C4-2B (cell line): ENCODE measurements around the gene DGCR8.

Source experiments
- H3K27ac ChIP-seq: fragments of 450-650 bp; 2 replicates; pipeline ENCODE4 v1.5.1; 2017
- CTCF ChIP-seq: fragments of 450-650 bp; conservative IDR thresholded peaks from 2 replicates; pipeline ENCODE4 v1.5.1; 2017; ENCODE audit warnings: mild to moderate bottlenecking
- ZFX ChIP-seq: fragments of 450-650 bp; IDR thresholded peaks from 2 replicates; pipeline ENCODE4 v1.6.1; 2017

DGCR8 gene

GRCh38 chr22:20079745-20080444, at the start of gene DGCR8:
Gene DGCR8 (plus strand): TSS chr22:20080241. CDS start chr22:20085964, 5,723 bp downstream.
- peak within 1 kb of the TSS; percentile 92 for H3K27ac ChIP-seq
- TF ChIP-seq CTCF (no peak), ZFX (peak; percentile 97)

DNA sequence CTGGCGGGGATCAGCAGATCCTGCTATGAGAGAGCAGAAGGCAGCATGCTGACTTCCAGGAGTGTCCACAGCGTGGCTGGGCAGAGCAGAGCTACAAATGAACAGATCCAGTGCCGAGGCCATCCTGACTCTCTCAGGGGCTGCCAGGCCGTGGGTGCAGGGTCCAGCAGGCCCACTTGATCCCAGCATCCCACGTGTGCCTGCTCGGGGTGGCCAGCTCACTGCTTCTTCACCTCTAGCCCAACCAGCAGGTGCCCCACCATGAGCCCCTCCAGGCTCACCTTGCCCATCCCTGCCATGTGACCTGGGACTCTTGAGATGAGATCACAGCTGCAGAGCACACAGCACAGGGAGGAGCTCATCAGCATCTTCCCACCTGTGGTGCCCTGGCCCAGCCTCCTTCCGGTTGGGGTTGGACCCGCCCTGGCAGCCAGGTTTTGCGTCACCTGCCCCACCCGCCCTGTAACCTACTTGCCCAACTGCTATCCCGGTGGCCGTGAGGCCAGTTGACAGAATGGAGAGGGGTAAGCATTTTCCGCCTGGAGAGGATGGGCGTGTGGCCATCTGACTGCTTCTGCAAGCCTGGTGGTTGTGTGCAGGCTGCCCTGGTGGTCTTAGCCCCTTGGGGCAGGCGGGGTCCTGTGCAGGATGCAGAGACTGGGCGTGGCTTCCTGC, 48.2 kb upstream of the DGCR8 start:
- no peak for TF ChIP-seq ZFX
- TF ChIP-seq CTCF: no peak
- H3K27ac ChIP-seq: no peak overlapping the region

- TF ChIP-seq ZFX (no peak), CTCF (no peak)
- no peak overlapping the region for H3K27ac ChIP-seq
Observed at GRCh38 chr22:20032407-20032991, 47.5 kb upstream of the DGCR8 start.

GRCh38 chr22:20033045-20033706, 46.9 kb upstream of the DGCR8 start:
- TF ChIP-seq CTCF (no peak), ZFX (no peak)
- H3K27ac ChIP-seq: no peak overlapping the region

- TF ChIP-seq CTCF (no peak), ZFX (no peak)
- no peak overlapping the region for H3K27ac ChIP-seq
Observed at GRCh38 chr22:20034143-20034542, 45.9 kb upstream of the DGCR8 start.

- no peak overlapping the region for H3K27ac ChIP-seq
- no peak for TF ChIP-seq ZFX
- TF ChIP-seq CTCF: no peak
Observed at GRCh38 chr22:20035375-20036083, 44.5 kb upstream of the DGCR8 start.
